GM18526 (cell line): Measurements from ENCODE around the gene ZBTB8B.

Experiments
- POLR2A ChIP-seq: IDR thresholded peaks from 3 replicates; pipeline ENCODE4 v1.6.1; 2011; ENCODE audit not compliant: insufficient read length; ENCODE audit errors: extremely low read depth

Gene ZBTB8B

GRCh38 chr1:32501865-32502264, 37.0 kb downstream of the ZBTB8B start:
- TF ChIP-seq POLR2A = no peak

GRCh38 chr1:32503153-32503552, 38.3 kb downstream of the ZBTB8B start:
- no peak for TF ChIP-seq POLR2A

GRCh38 chr1:32507021-32507420, 42.1 kb downstream of the ZBTB8B start:
- TF ChIP-seq POLR2A = no peak

GRCh38 chr1:32508761-32509160, 43.9 kb downstream of the ZBTB8B start:
- TF ChIP-seq POLR2A = no peak

- no peak for TF ChIP-seq POLR2A
These were observed 45.1 kb downstream of the ZBTB8B start for GRCh38 chr1:32509939-32510338.
